Right atrium auricular region (tissue), 2 donors: Measurements from ENCODE around the gene SERINC3. TPM values are rescaled to one million over a fixed set of nuclear protein-coding genes. Genes with fewer than 3 reads are reported as not detected.

Experiments
- DNase-seq: peaks from one replicate; pipeline ENCODE4 v3.0.0-alpha.2; 2019; ENCODE audit warnings: low spot score
- H3K27ac ChIP-seq, 2 donors: fragments of 200-600 bp; sonication (generic); 1 replicate in 1 of 2; 2 replicates in 1 of 2; pipeline ENCODE4 v1.5.1; 2016 to 2019
- H3K27me3 ChIP-seq, 2 donors: fragments of 200-600 bp; sonication (generic); one replicate each; pipeline versions ENCODE4 v1.5.1 to v1.6.0; 2017 to 2019
- H3K36me3 ChIP-seq: fragments of 200-600 bp; sonication (generic); one replicate; pipeline ENCODE4 v1.5.1; 2016
- H3K4me1 ChIP-seq, 2 donors: fragments of 200-600 bp; sonication (generic); one replicate each; pipeline versions ENCODE4 v1.5.1 to v1.6.0; 2017 to 2019
- H3K4me3 ChIP-seq, 2 donors: fragments of 200-600 bp; sonication (generic); 1 replicate in 1 of 2; 2 replicates in 1 of 2; pipeline ENCODE4 v1.5.1; 2017 to 2019; ENCODE audit warnings: mild to moderate bottlenecking in 1 of 2, moderate library complexity in 1 of 2
- H3K9me3 ChIP-seq, 2 donors: fragments of 200-600 bp; sonication (generic); one replicate each; pipeline ENCODE4 v1.5.1; 2019
- CTCF ChIP-seq, 2 donors: fragments of 200-600 bp; sonication (generic); IDR thresholded peaks; one replicate each; pipeline ENCODE4 v1.5.1; 2019; ENCODE audit warnings: antibody characterized with exemption in 2 of 2
- total RNA-seq, 2 donors: library from RNA; depleted of rRNA; stranded (reverse); fragments of >200 nt; gene quantifications; one replicate each; pipeline ENCODE4 v1.1.0, GENCODE V29; 2016

Gene SERINC3
- total RNA-seq, 2 donors from 2014 or later = 85.7 to 112 TPM

GRCh38 chr20:44450281-44450889 is 71.5 kb downstream of the SERINC3 start:
- DNase-seq = no peak
- no peak overlapping the region for H3K4me3 ChIP-seq
- H3K9me3 ChIP-seq = no peaks in the 10 kb centered on the region
- no peak for TF ChIP-seq CTCF (IDR thresholded peaks at IDR 0.05)
- no peaks in the 10 kb centered on the region for H3K27me3 ChIP-seq
- H3K36me3 ChIP-seq = no peaks in the 10 kb centered on the region
- no peak overlapping the region for H3K27ac ChIP-seq
- H3K4me1 ChIP-seq = no peaks in the 10 kb centered on the region

GRCh38 chr20:44449864-44450263 is 72.0 kb downstream of the SERINC3 start:
- Histone ChIP-seq H3K4me3 (no peak overlapping the region), H3K4me1 (no peaks in the 10 kb centered on the region), H3K27ac (no peak overlapping the region), H3K36me3 (no peaks in the 10 kb centered on the region), H3K9me3 (no peaks in the 10 kb centered on the region), H3K27me3 (no peaks in the 10 kb centered on the region)
- no peak for TF ChIP-seq CTCF (IDR thresholded peaks at IDR 0.05)
- no peak for DNase-seq

- no peaks in the 10 kb centered on the region for H3K4me1 ChIP-seq
- H3K4me3 ChIP-seq = no peak overlapping the region
- no peak for DNase-seq
- H3K36me3 ChIP-seq = no peaks in the 10 kb centered on the region
- no peak overlapping the region for H3K27ac ChIP-seq
- no peaks in the 10 kb centered on the region for H3K27me3 ChIP-seq
- no peak for TF ChIP-seq CTCF (IDR thresholded peaks at IDR 0.05)
- H3K9me3 ChIP-seq = no peaks in the 10 kb centered on the region
Measured at GRCh38 chr20:44448753-44449546, 72.9 kb downstream of the SERINC3 start.

GRCh38 chr20:44447827-44448419 is 73.9 kb downstream of the SERINC3 start:
- H3K27me3 ChIP-seq = no peaks in the 10 kb centered on the region
- no peak overlapping the region for H3K4me3 ChIP-seq
- no peaks in the 10 kb centered on the region for H3K4me1 ChIP-seq
- no peak overlapping the region for H3K27ac ChIP-seq
- no peaks in the 10 kb centered on the region for H3K9me3 ChIP-seq
- DNase-seq = no peak
- TF ChIP-seq CTCF (IDR thresholded peaks at IDR 0.05) = no peak
- no peaks in the 10 kb centered on the region for H3K36me3 ChIP-seq

Other genes starting within 250 kb of the SERINC3 start
- 100 to 1,000 TPM in 1 of 2 donors, 10 to 100 TPM in 1; 87.1 to 143 TPM for gene FITM2, start 210.9 kb downstream of the SERINC3 start, total RNA-seq
- gene R3HDML, start 185.0 kb downstream of the SERINC3 start, total RNA-seq = not detected
- not detected for gene HNF4A, start 166.4 kb downstream of the SERINC3 start, total RNA-seq
- 1 to 10 TPM; 3.6 to 6.0 TPM for gene TTPAL, start 46.2 kb downstream of the SERINC3 start, total RNA-seq
- 100 to 1,000 TPM; 237 to 268 TPM for gene PKIG, start 60.5 kb upstream of the SERINC3 start, total RNA-seq
- gene ADA, start 129.6 kb upstream of the SERINC3 start, total RNA-seq = 10 to 100 TPM in 1 of 2 donors, 1 to 10 TPM in 1; 6.3 to 16.7 TPM
- gene CCN5, start 193.3 kb upstream of the SERINC3 start, total RNA-seq = 100 to 1,000 TPM in 1 of 2 donors, 10 to 100 TPM in 1; 85.1 to 118 TPM
- gene KCNK15, start 223.8 kb upstream of the SERINC3 start, total RNA-seq = 1 to 10 TPM; 1.4 to 3.7 TPM